GM18511 (cell line): Measurements from ENCODE around the gene HES1.
"Not testable (repeated sequence)": the region's sequence is repeated elsewhere in the genome, so short reads cannot be mapped to it uniquely, and the experiment has no call there.

Experiments used
- ATAC-seq: cut with Tn5 transposase; IDR thresholded peaks from one replicate; pipeline ENCODE4 v1.9.1; 2021; ENCODE audit warnings: mild to moderate bottlenecking, moderate library complexity; ENCODE audit not compliant: unreplicated experiment

HES1 gene

GRCh38 chr3:194139814-194140391 is 4.0 kb downstream of the HES1 start:
- no peak for ATAC-seq

- ATAC-seq: no peak
These were observed 4.8 kb downstream of the HES1 start for GRCh38 chr3:194140520-194141414.

GRCh38 chr3:194141415-194142155 is 5.6 kb downstream of the HES1 start:
- peak; percentile 58 for ATAC-seq

GRCh38 chr3:194142156-194142910 is 6.4 kb downstream of the HES1 start:
- ATAC-seq: no peak

GRCh38 chr3:194145702-194146101 is 9.8 kb downstream of the HES1 start:
- no peak for ATAC-seq

- no peak for ATAC-seq
These were observed 11.7 kb downstream of the HES1 start for GRCh38 chr3:194147679-194148078.

- no peak for ATAC-seq
These were observed 12.4 kb downstream of the HES1 start for GRCh38 chr3:194148383-194148782.

- no peak for ATAC-seq
These were observed 14.4 kb downstream of the HES1 start for GRCh38 chr3:194150252-194150934.

- not testable (repeated sequence) for ATAC-seq
These were observed 15.0 kb downstream of the HES1 start for GRCh38 chr3:194150935-194151302.

GRCh38 chr3:194154346-194154745 is 18.4 kb downstream of the HES1 start:
- no peak for ATAC-seq

GRCh38 chr3:194156095-194156494 is 20.1 kb downstream of the HES1 start:
- ATAC-seq: no peak

GRCh38 chr3:194158942-194159439 is 23.0 kb downstream of the HES1 start:
- ATAC-seq: no peak

GRCh38 chr3:194160158-194160557 is 24.2 kb downstream of the HES1 start:
- ATAC-seq: no peak

- no peak for ATAC-seq
These were observed 25.4 kb downstream of the HES1 start for GRCh38 chr3:194161131-194162045.

- no peak for ATAC-seq
These were observed 26.2 kb downstream of the HES1 start for GRCh38 chr3:194162070-194162678.

GRCh38 chr3:194162817-194163584 is 27.1 kb downstream of the HES1 start:
- ATAC-seq: no peak

GRCh38 chr3:194163697-194164096 is 27.7 kb downstream of the HES1 start:
- ATAC-seq: no peak

- ATAC-seq: no peak
These were observed 28.9 kb downstream of the HES1 start for GRCh38 chr3:194164861-194165260.
